Stimulated activated CD4-positive, alpha-beta T cell treated with anti-CD3 and anti-CD28 coated beads, Interleukin-1b, Interleukin-23, amount 100 ng/mL, for 1 hour (primary cell): ENCODE results near the gene LENG8.
"Not testable (repeated sequence)": the region's sequence is repeated elsewhere in the genome, so short reads cannot be mapped to it uniquely, and the experiment has no call there.

Experiments
- DNase-seq, 2 donors: peaks; one replicate each; pipeline ENCODE4 v3.0.0-alpha.2; 2020; ENCODE audit warnings: low read depth in 2 of 2

LENG8 gene

DNA sequence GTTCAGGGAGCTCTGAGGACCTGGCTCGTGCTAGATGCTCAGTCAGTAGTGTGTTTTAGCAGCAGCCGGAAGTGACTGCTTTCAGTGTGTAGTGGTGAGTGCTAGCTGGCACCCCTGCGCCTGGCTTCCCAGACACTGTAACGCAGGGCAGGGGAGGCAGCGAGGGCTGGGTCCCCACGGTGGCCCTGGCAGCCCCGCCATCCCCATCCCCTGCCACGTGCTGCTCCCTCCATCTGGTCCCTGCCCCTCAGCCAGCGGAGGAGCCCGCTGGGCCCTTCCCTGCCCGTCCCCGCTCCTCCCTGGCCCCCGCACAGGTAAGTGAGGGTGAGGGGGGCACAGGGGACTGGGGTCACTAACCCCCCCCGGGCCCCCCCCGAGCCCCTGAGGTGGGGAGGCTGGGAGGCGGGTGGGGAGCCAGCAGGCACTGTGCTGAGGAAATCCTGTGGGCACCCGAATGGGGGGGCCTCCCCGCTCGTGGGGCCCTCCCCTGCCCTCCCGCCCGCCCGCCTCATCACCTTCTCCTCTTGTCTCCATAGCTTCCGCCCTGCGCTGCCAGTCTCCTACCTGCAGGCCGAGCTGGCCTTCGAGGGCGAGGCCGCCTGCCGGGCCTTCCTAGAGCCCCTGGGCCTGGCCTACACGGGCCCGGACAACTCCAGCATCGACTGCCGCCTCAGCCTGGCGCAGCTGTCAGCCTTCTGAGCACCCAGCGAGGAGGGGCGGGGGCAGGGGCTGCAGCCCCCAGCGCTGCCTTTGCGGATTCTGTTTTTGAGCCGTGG lies 11.4 kb downstream of the LENG8 start:
- DNase-seq: no peak

GRCh38 chr19:54461210-54461609 lies 12.2 kb downstream of the LENG8 start:
- DNase-seq: no peak

DNA sequence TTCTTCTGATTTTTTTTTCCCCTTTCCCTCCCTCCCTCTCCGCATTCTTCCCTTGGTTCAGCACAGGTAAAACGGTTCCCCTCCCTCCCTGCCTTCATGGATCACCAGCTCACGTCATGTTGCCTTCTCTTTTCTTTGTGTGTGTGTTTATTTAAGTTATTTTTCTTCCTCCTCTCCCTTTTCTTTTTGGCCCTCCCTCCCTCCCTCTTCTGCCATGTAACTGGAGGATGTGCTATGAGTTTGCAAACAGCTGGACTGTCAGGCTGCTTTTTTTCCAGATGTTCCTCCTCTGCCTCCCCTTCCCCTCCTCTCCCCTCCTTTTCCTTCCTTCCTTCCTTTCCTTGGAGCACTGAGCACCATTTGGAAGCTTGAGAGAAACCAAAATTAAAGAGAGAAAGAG lies 12.6 kb downstream of the LENG8 start:
- DNase-seq: no peak

DNA sequence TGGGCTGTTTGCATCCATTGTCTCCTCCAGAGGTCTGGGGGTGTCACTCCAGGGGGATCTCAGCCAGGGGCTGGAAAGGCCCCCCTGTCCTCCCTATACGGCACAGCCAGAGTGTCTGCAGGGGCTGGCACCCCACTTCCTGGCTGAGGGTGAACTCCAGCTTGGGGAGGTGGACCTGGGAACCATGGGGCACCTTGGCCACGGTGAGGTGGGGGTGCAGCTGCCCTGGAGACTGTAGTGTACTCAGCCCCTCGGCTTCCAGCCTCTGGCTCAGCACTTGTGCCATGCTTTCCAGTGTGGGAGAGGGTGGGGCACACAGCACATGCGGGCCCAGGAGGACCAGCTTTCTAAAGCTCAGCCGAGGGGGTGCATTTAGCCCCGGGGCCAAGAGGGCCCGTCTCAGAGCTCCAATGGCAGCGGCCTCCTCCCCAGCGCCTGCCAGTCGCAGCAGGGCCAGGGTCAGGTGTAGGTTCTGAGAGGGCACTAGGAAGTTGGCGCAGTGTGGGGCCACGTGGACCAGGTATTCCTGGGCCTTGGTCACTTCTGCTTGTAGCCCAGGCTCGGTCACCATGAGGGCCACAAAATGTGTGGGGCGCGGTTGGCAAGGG lies 13.2 kb downstream of the LENG8 start:
- DNase-seq: no peak

DNA sequence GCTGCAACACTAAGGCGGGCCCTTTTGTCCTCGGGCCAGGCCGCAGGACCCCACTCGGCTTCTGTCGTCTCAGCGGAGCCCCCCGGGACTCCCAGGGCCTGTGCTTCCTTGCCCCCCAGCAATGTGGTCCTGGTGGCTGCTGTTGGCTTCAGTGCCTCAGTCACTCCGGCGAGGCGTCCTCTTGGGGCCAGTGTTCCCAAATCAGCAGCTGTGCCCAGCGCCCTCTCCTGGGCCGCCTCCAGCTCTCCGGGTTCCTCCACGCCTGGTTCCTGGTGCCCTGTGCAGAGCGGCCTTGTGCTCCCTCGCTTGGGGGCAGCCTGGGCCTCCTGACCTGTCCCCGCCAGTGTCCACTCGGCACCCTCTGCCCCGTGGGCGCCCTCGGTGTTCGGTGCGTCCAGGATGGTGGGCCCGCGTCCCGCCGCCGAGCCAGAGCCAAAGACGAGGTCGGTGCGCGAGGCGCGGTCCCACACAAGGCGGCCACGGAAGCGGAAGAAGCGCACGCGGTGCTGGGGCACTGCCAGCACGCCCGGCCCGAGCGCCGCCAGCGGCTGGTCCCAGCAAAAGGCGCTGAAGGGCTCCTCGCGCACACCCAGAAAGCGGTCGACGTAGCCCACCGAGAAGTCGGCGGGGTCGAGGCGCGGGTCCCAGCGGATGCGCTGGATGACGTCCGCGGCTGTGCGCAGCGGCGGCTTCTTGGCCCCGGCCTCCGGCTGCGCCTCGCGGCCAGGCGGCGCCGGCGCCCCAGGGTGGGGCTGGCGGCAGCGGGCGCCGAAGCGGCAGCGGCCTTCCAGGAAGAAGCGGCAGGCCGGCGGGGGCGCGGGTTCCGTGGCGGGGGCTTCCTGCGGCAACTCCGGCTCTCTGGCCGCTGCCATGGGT lies 13.9 kb downstream of the LENG8 start:
- peak in 1 of 2 donors; percentile 31 for DNase-seq

- peak; percentile 81 to 93 for DNase-seq
These were observed 14.6 kb downstream of the LENG8 start, which contains the start of gene LENG9 for GRCh38 chr19:54463531-54464043. Gene LENG9, minus strand, starts transcription at chr19:54463778. Its CDS starts 252 bp downstream, at chr19:54463526.

DNA sequence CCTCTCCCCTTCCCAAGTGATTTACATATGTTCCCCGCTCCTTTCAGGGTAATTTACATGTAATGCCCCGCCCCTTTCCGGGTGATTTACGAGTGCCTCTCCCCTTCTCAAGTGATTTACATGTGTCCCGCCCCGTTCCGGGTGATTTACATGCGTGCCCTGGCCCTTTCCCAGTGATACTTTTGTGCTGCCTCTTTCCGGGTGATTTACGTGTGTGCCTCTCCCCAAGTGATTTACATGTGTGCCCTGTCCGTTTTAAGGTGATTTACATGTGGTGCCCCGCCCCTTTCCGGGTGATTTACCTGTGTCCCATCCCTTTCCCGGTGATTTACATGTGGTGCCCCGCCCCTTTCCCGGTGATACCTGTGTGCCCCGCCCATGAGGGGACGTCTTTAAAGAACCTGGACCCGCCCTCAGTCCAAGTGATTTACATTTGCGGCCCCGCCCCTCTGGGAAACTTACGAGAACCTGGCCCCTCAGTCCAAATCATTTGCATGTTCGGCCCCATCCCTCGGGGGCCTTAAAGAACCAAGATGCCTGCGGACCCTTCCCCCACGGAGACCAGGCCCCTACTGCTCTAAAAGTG lies 15.1 kb downstream of the LENG8 start:
- peak; percentile 45 to 58 for DNase-seq

DNA sequence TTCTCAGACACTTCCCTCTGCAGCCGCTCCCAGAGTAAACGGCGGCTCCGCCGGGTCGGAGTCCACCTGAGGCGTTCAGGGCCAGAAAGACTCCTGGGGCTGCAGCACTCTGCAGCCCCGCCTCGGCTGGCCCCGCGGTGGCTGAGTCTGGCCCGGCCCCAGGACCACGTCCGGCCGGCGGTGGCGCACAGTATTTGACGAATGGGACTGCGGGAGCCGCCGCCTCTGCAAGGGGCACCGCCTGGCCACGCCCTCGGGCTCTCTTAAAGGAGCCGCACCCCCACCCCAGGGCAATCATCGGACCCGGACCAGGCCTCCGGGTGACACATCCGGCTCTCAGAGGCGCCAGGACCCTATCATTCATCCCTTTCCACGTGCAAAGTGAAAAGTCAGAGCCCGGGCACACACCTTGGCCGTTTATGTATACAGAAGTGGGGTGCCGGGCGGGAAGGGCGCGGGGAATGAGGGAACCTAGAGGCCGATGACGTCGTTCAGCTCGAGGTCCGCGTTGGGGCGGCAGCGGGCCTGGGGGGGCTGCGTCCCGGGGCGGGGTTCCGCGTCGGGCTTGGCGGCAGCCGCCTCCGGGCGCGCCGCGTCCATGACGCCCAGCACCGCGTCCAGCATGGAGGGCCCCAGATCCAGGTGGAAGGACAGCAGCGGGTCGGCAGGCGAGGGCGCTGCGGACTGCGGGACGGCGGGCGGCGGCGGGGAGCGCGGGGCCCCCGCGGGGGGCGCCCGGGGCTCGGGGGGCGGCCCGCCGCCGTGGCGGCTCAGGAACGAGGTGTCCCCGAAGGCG lies 15.8 kb downstream of the LENG8 start:
- peak in 1 of 2 donors; percentile 47 for DNase-seq

- no peak for DNase-seq
These were observed 16.6 kb downstream of the LENG8 start for GRCh38 chr19:54465426-54466109.

DNA sequence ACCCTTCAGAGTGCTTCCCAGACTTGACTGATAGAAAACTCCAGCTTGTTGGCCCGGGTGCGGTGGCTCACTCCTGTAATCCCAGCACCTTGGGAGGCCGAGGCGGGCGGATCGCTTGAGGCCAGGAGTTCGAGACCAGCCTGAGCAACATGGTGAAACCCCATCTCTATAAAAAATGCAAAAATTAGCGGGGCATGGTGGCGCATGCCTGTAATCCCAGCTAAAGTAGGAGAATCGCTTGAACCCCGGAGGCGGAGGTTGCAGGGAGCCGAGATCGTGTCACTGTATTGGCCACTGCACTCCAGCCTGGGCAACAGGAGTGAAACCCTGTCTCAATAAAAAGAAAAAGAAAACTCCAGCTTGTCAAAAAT lies 17.1 kb downstream of the LENG8 start:
- DNase-seq: not testable (repeated sequence)

DNA sequence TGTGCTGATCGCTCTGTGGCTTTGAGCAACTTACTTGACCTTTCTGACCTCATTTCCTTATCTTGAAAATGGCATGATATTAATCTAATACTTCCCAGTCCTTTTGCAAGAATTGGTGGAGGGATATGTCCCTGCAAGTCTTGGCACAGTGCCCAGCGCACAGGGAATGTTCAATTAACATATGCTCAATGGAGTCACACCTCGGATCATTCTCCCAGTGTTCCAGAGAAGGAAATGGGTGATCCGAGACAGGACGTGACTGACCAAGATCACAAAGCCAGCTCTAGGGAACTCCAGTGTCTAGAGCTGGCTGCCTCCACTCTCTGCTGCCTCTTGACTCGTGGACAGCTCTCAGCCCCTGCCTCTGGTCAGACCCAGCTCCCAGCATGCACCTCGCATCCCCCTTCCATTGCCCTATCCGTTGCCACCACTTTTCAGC lies 20.5 kb downstream of the LENG8 start:
- no peak for DNase-seq

GRCh38 chr19:54470276-54470887 lies 21.4 kb downstream of the LENG8 start:
- no peak for DNase-seq

- no peak for DNase-seq
These were observed 22.2 kb downstream of the LENG8 start for GRCh38 chr19:54470991-54471782.

DNA sequence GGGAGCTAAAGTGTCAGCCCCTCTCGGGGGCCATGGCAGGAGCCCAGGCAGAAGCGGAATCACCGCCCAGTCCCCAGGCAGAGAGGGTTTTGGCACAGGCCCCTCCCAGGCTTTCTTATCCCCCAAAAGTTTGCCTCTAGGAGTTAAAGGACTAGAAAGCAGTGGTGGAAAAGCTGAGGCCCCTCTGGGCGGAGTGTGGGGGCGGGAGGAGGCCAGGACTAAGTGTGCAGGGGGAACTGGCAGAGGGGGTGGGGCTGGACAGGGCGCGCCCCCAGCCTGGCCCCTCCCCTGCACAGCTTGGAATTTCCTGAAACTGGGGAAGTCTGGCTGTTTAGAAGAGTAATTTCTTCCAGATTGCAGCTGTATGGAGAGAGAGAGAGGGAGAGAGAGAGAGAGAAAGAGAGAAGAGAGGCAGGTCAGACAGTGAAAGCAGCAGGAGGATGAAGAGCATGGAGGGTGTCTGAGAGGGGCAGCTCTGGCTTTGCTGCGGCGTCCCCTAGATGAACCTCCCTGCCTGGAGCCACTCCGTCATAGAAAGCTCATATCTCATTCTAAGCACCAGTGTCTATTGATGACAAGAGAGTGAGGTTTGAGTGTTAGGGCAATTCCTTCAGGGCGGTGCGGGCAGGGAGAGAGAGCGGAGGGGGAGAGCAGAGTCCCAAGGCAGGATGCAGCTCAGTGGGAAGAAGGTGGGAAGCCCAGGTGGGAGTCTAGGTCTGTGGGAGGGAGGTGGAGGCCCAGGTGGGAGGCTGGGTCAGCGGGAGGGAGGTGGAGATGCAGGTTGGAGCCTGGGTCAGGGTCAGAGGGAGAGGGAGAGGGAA lies 24.3 kb downstream of the LENG8 start, which contains the start of gene CDC42EP5:
Gene CDC42EP5, minus strand, starts transcription at position 226 of the 821 bp plus-strand sequence. CDS start 7,749 bp downstream, outside the sequence.
- no peak for DNase-seq

DNA sequence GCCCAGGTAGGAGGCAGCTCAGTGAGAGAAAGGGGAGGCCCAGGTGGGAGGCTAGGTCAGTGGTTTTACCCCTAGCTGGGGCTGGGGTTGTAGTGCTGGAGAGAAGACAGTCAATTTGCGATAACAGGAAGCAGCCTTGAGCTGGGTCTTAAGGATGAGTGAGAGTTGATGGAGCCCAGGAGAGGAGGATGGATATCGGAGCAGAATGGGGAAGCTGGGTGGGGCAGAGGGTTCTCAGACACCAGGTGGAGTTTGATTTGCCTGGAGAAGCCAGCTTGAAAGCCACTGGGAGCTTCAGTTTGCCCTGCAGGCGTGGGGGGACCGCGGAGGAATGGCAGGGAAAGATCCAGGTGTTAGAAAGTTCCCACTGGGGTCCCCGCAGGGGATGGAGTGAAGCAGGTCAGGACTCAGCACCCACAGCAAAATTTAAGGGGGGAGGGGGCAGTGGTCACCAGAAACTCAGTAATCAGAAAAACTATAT lies 24.9 kb downstream of the LENG8 start:
- no peak for DNase-seq

GRCh38 chr19:54475706-54476105 lies 26.7 kb downstream of the LENG8 start:
- DNase-seq: no peak

DNA sequence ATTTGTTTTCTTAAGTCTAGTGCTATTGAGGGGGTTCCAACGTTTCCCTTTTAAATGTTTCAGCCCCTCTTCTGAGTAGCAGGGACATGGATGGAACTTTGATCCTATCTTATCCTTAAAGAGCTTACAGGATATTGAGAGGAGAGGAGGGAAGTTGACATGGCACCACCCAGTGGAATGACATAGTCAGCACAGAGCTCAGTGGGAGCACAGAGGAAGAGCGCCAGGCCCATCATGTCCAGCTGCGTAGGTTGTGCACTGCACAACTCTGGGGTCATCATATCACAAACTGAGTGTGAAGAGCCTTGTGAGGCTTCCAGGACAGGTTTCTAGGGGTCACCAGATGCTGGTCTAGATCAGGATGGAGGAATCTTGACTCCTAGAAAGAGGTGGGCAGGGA lies 28.7 kb downstream of the LENG8 start:
- no peak for DNase-seq
